GM21447 (cell line): Measurements from ENCODE around the gene ABLIM1.

Experiments
- ATAC-seq: cut with Tn5 transposase; IDR thresholded peaks from one replicate; pipeline ENCODE4 v1.9.1; 2021; ENCODE audit not compliant: unreplicated experiment

The ABLIM1 gene

DNA sequence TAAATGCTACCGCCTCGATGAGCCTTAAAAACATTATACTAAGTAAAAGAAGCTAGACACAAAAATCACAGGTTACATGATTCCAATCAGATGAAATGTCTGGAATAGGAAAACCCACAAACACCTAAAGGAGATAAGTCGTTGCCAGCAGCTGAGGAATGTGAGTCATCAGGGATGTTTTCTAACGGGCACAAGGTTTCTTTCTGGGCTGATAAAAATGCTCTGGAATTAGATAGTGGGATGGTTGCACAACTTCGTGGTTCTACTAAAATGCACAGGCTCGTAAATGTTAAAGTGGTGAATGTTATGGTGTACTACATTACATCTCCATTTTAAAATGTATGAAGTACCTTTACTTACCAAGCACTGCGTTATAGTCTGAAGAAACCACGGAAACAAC, 9.7 kb downstream of the ABLIM1 start:
- no peak for ATAC-seq

DNA sequence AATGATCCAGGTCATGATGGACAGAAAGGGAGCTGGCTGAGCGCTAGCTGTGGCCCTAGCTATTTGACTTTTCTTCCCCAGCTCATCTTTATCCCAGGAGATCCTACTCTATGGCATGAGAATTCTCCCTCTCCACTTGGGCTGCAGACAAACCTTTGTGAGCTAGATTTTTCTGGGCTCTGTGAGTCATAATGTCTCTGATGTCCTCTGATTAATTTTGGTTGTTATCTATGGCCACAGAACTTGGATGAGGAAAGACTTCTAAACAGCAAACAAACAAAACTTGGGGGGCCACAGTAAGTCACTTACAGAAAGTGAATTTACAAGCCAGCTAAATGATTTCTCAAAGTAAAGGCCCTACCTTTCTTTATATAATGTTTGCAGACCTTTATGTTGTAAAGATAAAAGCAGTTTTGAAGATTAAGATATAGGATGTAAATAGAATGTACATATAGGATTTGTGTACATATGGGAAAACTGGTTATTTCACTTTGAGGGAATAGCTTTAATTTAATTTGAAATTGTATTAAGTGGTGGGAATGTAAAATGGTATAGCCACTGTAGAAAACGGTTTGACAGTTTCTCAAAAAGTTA, 10.4 kb downstream of the ABLIM1 start:
- no peak for ATAC-seq

DNA sequence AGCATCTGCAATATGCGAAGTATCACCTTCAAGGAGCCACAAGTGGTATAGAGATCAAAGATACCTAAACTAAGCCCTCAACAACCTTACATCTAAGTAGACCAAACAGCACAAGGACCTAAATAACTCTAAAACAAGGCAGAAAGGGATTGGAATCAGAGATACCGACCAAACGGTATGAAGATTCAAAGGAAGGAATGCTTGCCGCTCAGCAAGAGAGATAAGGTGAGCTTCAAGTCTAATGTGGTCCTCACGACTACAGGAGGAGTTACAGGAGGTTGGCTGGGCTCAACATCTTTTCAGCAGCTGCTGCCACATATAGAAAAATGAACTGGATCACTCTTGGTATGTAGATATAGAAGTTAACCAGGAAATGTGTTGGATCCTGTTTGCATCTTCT, 11.6 kb downstream of the ABLIM1 start:
- ATAC-seq, result no peak

DNA sequence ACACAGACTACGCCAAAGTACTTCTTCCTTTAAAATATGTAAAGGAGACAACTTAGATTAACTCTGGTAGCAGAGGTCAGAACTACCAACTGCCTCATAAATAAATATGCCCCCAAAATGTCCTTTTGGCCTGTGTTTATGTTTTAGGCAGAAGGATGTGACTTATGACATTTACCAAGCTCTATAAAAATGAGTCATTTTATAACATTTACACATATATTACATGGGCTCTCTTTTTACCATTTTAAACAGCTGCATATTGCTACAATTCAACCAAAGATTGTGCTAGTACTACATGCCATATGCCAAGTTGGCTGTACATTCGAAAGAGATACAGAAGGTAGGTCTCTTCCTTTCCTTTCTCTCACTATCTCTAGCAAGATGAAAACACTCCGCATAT, 12.4 kb downstream of the ABLIM1 start:
- no peak for ATAC-seq

DNA sequence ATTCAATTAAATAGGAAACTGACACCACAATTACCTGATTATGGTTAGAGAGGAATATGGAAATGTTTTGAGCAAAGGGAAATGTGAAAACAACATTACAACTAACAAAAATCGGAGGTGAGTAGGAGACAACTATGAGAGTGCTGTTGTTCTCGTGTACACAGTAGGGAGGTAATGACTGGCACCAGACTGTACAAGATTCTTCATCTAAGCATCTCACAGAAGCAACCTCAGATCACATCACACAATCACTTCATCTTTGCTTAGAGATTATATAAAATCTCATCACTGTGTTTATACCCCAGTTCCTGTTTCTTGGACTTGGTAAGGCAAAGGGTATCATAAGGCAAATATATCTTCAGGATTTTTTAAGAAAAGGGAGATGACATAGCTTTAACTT, 14.9 kb downstream of the ABLIM1 start:
- ATAC-seq, result no peak

DNA sequence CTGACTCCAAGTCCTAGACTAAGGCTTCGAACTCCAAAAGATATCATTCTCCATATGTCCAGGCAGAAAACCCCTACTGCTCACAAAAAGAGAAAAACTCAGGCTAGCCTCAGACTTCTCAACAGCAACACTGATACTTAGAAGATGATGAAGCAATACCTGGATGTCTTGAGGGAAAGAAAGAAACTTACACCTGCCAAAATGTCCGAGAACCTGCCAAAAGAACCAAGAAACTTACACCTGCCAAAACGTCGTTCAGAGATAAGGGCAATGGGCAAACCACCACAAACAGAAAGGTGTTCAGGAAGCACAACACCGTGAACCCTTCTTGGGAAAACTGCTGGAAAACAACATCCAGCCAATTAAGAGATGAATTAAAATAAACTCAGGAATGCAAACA, 15.3 kb downstream of the ABLIM1 start:
- ATAC-seq, result no peak

DNA sequence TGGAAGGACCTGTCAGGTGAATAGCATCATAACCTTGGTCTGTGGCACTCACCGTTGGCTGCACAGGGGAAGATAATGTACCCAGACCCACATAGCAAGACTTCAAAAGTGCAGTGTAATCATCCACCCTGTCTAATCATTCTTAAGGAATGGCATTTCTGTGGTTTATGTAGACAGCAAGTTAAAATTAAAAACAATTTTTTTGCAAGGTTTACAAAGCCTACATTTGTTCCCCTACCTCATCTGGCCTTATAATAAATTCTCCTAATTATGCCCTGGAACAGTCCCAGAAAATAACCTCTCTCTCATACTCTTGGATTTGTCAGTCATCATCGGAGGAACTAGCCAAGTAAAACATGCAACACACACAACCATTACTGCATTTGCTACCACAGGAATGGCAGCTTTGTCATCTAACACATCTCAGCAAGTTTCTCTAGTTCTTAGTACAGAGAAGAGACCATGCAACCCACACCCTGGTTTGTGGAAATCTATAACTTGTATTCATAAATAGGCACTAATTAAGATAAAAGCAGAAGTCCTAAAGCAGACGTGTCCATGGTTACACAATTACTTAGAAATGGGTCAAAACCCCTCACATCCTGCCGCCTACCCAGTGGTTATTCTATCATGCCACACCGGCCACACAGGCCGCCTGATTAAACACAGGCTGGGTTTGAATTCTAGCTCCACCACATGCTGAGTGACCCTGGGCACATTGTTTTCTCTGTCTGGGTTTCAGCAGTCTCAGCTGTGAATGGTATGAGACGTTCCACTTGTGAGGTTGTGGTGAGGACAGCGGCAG, 19.1 kb downstream of the ABLIM1 start:
- no peak for ATAC-seq

DNA sequence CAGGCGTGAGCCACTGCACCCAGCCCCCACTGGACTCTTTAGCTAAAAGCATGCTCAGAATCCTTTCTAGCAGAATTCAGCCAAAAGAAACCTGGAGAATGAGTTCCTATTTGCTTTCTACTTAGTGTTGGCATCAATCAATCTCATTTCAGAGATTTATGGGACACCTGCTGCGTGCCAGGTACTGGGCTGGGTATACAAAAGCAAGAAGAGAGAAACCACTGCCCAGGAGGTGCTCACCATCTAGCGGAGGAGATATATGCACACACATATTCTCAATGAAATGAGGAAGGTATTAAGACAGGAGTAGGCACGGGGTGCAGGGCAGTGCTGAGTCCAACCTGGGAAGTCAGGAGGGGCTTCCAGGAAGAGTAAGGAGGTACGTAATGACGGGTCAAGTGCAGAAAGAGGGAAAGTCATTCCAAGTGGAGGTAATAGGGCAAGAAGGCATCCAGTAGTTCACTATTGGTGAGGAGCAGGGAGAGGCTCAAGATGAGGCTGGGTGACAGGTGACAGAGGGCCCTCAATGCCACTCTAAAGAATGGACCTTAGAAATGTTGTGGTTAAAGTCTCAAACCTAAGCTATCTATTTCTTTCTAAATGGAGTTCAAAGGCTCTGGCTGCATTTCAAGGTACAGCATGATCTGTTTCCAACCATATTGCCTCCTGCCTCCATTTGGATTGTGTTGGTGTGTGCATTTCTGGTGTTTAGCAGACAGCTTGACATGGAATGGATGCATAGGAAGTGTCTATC, 22.1 kb downstream of the ABLIM1 start:
- no peak for ATAC-seq

DNA sequence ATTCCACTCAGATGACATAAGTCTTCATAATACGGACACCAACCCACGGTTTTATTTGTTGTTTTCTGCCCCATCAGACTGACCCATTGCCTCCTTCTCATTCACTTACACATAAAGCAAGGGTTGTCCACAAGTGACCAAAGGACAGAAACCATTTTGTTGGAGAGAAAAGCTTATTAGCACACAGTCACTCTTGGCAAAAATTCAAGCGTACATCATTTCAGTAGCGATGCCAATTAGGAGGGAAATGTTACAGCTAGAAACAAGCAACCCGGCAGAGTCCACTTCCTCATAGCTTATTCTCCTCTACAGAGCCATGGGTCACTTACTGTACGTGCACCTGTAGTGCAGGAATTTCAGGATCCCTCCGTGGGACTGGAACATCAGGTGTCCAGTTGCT, 23.0 kb downstream of the ABLIM1 start:
- no peak for ATAC-seq

DNA sequence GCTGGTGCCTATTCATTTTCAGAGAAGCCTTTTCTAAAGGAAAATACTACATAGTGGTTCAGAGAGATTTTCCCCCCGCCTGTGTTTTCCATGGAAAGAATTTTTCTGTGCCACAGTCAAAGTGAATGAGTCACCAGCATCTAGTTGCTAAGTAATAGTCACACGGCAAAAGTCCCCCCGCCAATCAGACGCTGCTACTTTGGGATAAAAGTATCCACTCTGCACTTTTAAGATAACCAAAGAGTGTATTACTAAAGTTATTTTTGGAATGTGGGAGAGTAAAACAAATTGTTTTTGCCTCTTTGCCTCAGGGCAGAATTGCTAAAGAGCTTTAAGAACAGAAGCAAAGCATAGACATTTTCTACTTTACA, 23.5 kb downstream of the ABLIM1 start:
- ATAC-seq, result no peak

DNA sequence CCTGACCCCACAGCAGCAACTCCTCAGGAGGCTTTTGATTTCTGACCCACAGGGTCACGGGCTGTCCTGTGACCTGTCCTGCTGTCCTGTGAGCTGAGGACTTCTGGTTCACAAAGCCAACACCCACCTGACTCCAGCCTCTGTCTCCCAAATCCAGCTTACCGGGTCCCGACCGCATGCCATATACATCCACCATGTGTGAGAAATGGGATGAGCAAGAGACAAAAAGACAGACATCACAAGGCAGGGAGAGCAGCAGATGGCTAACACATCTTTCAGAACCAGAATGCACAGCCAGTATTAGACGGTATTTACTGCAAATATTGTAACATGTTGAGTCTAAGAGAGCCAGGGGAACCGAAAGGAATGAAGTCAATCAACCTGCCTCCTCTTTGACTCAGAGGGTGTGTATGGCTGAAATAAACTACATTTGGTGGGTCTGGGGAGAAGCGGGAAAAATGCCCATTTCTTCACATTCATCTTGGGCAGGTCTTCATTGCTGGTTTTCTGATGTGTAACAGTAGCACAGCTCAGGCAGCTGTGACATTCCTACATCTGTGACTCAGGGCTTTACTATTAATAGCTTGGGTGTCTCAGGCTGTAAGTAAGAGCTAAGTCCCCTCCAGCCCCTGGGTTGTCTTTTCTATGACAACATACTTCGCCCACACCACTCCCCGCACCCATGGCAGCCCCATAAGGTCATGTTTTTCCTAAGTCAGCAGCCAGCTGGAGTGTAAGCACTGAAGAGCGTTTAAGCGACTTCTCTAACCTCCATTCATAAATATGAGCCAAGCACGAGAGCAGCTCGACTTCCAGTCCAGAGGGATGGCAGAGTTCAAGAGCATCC, 25.0 kb downstream of the ABLIM1 start:
- no peak for ATAC-seq

DNA sequence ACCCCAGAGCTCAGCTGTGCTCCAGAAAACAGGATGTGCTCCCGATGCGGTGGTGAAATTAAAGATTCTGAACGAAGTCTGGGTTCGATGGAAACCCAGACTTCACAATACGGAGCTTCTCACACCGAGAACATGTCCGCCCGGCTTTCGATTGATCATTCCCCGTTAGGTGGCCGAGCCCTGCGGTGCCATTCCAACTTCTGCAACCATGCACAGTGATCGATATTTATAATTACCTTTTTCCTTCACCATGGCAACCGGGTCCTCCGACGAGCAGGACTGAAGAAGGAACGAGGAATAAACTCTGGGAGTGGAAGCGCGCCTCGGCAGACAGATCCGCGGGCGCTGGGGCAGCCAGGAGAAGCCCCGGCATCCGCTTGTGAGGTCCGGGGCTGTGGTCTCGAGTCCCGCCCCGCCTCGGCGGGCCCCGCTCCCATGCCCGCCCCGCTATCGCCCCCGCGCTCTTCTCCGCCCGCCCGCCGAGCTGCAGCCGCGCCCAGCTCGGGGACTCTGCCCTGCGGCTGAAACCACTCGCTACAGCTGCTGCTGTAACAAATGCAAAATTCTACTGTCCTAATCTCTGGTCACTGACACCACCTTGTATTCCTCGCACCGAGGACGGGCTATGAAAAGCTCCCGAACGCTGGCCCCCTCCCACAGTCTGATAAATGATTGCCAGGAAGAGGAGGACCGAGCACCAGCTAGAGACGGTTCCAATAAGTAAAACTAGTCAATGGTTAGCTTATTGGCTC, 26.2 kb downstream of the ABLIM1 start:
- peak; percentile 70 for ATAC-seq

DNA sequence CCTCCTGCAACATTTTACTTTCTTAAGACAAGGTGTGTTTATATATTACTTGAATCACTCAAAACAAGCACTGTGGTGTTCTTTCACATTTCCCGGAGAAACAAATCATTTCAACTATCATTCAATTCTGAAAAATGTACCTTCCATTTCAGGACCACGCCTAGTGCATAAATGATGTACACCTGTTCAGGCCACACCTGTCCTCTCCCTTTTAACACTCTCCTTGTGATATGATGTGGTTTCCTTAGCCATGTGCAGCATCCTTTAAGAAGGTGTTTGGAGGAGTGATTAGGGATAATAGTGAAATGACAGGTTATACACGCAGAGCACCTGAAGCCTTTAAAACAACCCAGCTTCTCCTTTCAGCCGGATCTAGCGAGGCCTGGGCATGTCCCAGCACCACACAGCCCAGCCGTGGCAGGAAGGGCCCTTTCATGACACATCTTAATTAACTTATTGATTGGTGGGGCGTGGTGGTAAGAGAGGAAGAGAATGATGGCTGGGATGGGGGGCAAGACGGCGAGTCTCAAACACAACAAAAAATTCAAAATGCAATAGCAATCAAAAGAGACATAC, 26.9 kb downstream of the ABLIM1 start:
- ATAC-seq, result no peak

DNA sequence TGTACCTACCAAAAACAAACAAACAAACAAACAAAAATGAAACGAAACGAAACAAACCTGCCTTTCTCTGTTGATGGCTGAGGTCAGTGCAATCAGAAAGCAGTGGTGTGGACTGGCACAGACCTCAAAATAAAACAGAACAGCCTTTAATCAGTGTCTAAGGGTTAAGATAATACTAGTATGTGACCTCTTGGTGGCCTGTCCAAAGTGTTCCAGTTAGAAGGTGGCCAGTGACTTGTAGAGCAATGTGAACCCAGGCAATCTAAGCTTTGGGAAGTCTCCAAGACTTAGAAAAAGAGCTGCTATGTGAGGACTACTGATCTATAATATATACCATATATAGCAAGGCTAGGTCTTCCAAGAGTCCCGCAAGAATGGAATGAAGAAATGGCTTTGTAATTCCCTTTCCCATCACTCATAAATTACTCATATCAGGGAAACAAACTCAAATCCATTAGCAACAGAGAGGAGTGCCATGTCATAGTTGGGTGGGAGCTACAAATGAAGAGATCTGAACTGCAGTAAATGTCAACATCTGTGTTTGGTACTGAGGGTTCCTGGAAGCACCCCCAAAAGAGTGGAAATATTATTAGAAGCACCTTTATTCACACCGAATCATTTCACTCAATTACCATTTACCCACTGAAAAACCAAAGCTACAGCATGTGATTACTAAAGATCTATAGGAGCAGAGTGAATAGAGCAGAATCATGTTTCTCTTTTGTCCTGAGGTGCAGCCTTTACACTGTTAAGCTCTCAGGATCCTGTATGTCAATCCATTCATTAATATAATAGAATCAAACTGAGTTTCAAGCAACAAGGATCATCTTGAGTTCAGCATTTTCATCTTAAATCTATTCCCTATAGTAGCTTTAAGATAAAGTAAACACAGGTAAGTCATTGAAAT, 28.0 kb downstream of the ABLIM1 start:
- no peak for ATAC-seq

DNA sequence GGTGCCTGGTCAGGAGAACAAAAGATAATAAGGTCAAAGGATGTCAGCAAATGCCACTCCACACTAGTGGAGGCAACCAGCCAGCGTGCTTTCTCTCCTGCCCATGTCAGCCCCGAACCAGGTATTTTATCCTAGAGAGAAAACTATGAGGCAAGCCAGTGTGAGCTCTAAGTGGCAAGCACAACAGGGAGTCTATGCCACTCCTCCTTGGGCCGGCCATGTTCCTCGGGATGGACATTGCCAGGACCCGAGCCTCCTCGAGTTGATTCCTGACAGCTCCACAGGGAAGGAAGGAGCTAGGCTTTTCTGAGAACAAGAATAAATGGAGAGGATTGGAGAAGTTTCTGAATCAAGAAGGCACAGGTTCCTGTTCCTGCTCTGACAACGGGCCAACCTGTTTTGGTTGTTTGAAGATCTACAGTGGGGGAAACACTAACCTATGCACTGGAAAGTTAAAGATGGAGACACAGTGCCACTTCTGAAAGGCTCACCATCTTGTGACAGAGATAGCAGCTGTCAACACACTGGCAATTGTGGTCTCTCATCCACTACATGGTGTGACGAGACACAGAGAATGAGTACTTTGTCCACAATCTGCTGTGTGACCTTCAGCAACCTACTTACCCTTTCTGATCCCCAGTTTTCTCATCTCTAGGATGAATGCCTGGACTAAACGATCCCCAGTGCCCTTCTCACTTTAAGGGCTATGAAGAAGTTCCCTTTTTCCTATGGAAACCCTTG, 28.8 kb downstream of the ABLIM1 start:
- ATAC-seq, result no peak

DNA sequence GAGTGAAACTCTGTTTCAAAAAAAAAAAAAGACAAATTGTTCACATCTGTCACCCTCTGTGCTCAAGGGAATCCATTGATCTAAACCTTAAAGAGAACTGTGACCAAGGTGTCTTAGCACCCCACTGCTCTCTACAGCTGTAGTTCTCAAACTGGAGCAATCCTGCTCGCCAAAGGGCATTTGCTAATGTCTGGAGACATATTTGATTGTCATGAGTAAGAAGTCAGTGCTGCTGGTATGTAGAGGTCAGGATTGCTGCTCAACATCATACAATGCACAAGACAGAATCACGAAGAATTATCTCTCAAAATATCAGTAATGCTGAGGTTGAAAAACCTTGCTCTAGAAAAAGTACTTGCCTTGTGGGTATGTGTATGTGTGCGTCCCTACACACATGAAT, 30.0 kb downstream of the ABLIM1 start:
- ATAC-seq, result no peak

DNA sequence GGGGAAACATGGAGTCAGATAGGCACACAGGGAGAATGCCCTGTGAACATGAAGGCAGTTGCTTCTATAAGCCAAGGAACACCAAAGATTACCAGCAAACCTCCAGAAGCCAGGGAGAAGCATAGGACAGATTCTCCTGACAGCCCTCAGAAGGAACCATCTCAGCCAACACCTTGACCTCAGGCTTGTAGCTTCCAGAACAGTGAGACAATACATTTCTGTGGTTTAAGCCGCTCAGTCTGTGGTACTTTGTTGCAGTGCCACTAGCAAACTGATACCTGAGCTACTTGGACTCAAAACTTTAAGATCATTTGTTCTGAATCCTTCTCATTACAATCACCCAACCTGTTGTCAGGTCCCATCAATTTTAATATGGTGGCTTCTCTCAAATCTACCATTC, 31.2 kb downstream of the ABLIM1 start:
- no peak for ATAC-seq

DNA sequence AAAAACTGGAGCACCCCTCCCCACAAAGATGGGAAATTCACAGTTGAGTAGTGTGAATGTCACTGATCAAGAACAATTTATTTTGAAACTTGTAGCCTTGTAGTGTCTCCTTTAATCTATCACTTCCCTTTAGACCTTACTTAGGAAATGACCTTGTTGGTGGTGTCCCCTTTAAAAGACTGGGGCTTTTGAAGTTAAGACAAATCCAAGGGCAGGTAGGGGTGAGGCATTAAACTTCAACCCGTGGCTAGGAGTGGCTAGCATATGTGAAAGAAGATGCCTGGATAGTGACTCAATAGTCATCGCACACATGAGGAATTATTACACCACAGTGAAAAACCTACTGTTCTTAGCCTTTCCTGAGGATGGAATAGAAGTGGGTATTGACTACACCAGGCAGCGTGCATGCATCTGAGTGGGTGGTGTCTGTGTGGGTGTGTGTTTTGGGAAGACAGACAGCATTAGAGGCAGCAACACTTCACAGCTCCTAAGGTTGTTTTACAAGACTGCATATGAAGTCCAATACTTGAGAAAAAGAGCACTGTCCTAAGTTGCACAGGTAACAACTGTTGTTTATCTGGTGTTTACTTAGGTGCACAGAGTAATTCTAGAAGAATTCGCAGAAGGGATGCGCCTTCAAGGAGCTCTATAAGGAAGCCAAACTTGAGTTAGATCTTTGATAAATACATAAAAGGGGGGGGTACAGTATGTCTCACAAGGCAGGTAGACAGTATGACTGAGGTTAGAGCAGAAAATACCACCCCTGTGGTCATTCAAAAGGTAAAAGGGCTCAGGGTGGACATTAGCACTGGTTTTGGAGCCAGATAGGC, 32.9 kb downstream of the ABLIM1 start:
- ATAC-seq, result no peak
